ENCODE results near the gene ST8SIA6.
"Not testable (repeated sequence)": the region's sequence is repeated elsewhere in the genome, so short reads cannot be mapped to it uniquely, and the experiment has no call there.

Gene ST8SIA6

GRCh38 chr10:17335065-17335464 lies 119.3 kb downstream of the ST8SIA6 start:
- no peak overlapping the region for H3K4me3 ChIP-seq
- no peaks in the 10 kb centered on the region for H3K27me3 ChIP-seq
- no peak overlapping the region for H3K9ac ChIP-seq
- no peak for TF ChIP-seq Cebpa-rat (IDR thresholded peaks at IDR 0.05)
- no peaks in the 10 kb centered on the region for H3K4me1 ChIP-seq
- H4K20me1 ChIP-seq, result no peaks in the 10 kb centered on the region
- H3K27ac ChIP-seq, result no peak overlapping the region
- no peak overlapping the region for H3K4me2 ChIP-seq
- H3K9me3 ChIP-seq (replicated peaks in 1 of 11), result peaks cover 9 to 22% (median 15%) of the 10 kb centered on the region in 11 experiments; a peak in 21 of 22 replicates
- no peaks in the 10 kb centered on the region for H3K36me3 ChIP-seq

DNA sequence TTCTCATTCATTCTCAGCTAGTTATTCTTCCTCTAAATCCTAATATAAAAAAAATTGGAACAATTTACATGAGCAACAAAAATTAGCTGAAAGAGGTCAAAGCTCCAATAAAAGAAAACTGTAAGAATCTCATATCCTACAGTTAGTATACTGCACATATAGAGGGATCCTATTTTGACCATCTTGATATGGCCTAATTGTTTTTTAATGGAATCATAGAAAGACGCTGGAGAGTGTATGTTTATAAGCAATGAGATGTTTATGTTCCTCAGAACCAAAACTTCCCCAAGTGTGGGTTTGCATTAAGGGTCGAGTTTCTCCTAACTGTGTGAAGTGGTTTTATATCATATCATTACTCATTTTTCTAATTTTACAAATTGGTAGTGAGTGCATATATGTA lies 123.9 kb downstream of the ST8SIA6 start:
- H3K4me1 ChIP-seq, result no peaks in the 10 kb centered on the region
- TF ChIP-seq Cebpa-rat (IDR thresholded peaks at IDR 0.05), result no peak

GRCh38 chr10:17326377-17326776 lies 128.0 kb downstream of the ST8SIA6 start:
- H3K27ac ChIP-seq, result no peak overlapping the region
- no peaks in the 10 kb centered on the region for H4K20me1 ChIP-seq
- no peak overlapping the region for H3K9ac ChIP-seq

More for the DNA sequence above, 123.9 kb downstream of the ST8SIA6 start:
- Histone ChIP-seq H4K20me1 (no peaks in the 10 kb centered on the region), H3K9ac (no peak overlapping the region), H3K27ac (no peak overlapping the region), H3K36me3 (no peaks in the 10 kb centered on the region), H3K9me3 (replicated peaks in 1 of 11) (no peaks in the 10 kb centered on the region; a peak in 2 of 22 replicates), H3K4me3 (no peak overlapping the region), H3K27me3 (no peaks in the 10 kb centered on the region), H3K4me2 (no peak overlapping the region)

GRCh38 chr10:17321957-17322356 lies 132.4 kb downstream of the ST8SIA6 start:
- not testable (repeated sequence) for H4K20me1 ChIP-seq; H3K4me2 ChIP-seq; H3K36me3 ChIP-seq; H3K9ac ChIP-seq; H3K9me3 ChIP-seq (replicated peaks in 1 of 11); H3K4me1 ChIP-seq; H3K27ac ChIP-seq; H3K4me3 ChIP-seq; H3K27me3 ChIP-seq

More at GRCh38 chr10:17326377-17326776, 128.0 kb downstream of the ST8SIA6 start:
- H3K4me3 ChIP-seq, result no peak overlapping the region
- TF ChIP-seq Cebpa-rat (IDR thresholded peaks at IDR 0.05), result no peak
- H3K27me3 ChIP-seq, result no peaks in the 10 kb centered on the region
- H3K4me2 ChIP-seq, result no peak overlapping the region
- H3K9me3 ChIP-seq (replicated peaks in 1 of 11), result no peaks in the 10 kb centered on the region; a peak in 2 of 22 replicates
- no peaks in the 10 kb centered on the region for H3K4me1 ChIP-seq
- no peaks in the 10 kb centered on the region for H3K36me3 ChIP-seq

- Histone ChIP-seq H3K9ac (no peak overlapping the region), H4K20me1 (no peaks in the 10 kb centered on the region), H3K4me1 (no peaks in the 10 kb centered on the region), H3K9me3 (replicated peaks in 1 of 11) (no peaks in the 10 kb centered on the region), H3K4me3 (no peak overlapping the region), H3K36me3 (no peaks in the 10 kb centered on the region), H3K27ac (no peak overlapping the region), H3K4me2 (no peak overlapping the region), H3K27me3 (no peaks in the 10 kb centered on the region)
- TF ChIP-seq Cebpa-rat (IDR thresholded peaks at IDR 0.05), result no peak
Measured at GRCh38 chr10:17316488-17317170, 137.8 kb downstream of the ST8SIA6 start.

DNA sequence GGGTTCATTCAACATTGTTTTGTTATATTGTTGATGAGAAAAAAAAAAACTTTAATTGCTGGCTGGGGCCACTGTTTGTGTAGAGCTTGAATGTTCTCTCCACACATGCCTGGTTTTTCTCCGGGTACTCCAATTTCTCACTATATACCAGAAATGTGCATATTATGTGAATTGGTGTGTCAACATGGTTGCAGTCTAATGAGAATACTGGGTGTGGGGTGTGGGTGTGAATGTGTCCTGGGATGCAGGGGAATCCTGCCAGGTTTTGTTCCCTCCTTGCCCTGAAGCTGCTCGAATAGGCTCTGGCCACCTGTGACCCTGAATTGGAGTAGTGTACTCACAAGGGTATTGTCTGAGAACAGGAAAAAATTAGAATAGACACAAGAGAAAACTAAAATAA lies 145.0 kb downstream of the ST8SIA6 start:
- no peak for TF ChIP-seq Cebpa-rat (IDR thresholded peaks at IDR 0.05)
- H3K27ac ChIP-seq, result no peak overlapping the region

DNA sequence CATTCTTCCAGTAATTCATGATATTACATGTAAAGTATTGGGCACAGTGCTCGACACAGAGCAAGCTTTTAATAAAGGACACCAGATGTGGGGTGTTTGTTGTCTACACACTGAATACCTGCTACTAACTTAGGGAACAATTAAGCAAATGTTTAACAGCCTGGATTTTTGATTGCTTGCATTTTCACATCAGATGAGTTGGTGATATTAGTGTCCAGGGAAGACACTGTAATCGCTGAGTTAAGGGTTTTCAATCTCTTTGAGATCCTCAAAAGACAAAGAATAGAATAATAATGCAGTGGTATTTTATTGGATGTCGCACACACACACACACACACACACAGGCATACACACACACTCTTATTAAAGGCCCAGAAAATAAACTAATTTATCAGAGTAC lies 147.3 kb downstream of the ST8SIA6 start:
- Histone ChIP-seq H3K9ac (no peak overlapping the region), H3K9me3 (replicated peaks in 1 of 11) (peaks cover 0 to 9% (median 7%) of the 10 kb centered on the region in 11 experiments; a peak in 15 of 22 replicates), H3K27ac (no peak overlapping the region), H3K4me1 (no peaks in the 10 kb centered on the region), H3K27me3 (no peaks in the 10 kb centered on the region), H3K4me3 (no peak overlapping the region), H4K20me1 (no peaks in the 10 kb centered on the region), H3K36me3 (no peaks in the 10 kb centered on the region), H3K4me2 (no peak overlapping the region)
- TF ChIP-seq Cebpa-rat (IDR thresholded peaks at IDR 0.05), result no peak

More for the DNA sequence above, 145.0 kb downstream of the ST8SIA6 start:
- H3K4me3 ChIP-seq, result no peak overlapping the region
- no peak overlapping the region for H3K4me2 ChIP-seq
- no peaks in the 10 kb centered on the region for H3K36me3 ChIP-seq
- no peaks in the 10 kb centered on the region for H3K27me3 ChIP-seq
- H3K4me1 ChIP-seq, result no peaks in the 10 kb centered on the region
- no peaks in the 10 kb centered on the region for H4K20me1 ChIP-seq
- H3K9ac ChIP-seq, result no peak overlapping the region
- peaks cover 0 to 9% (median 7%) of the 10 kb centered on the region in 11 experiments; a peak in 15 of 22 replicates for H3K9me3 ChIP-seq (replicated peaks in 1 of 11)

GRCh38 chr10:17292375-17292774 lies 162.0 kb downstream of the ST8SIA6 start:
- no peaks in the 10 kb centered on the region for H3K27me3 ChIP-seq
- no peak overlapping the region for H3K4me2 ChIP-seq
- no peaks in the 10 kb centered on the region for H3K36me3 ChIP-seq
- TF ChIP-seq Cebpa-rat (IDR thresholded peaks at IDR 0.05), result no peak
- no peak overlapping the region for H3K27ac ChIP-seq
- H3K4me3 ChIP-seq, result no peak overlapping the region
- no peaks in the 10 kb centered on the region for H3K9me3 ChIP-seq (replicated peaks in 1 of 11)
- no peak overlapping the region for H3K9ac ChIP-seq
- no peaks in the 10 kb centered on the region for H3K4me1 ChIP-seq
- H4K20me1 ChIP-seq, result no peaks in the 10 kb centered on the region

- Histone ChIP-seq H3K9me3 (replicated peaks in 1 of 11) (peaks cover 3 to 9% (median 7%) of the 10 kb centered on the region in 11 experiments; a peak in 9 of 22 replicates), H3K27ac (no peak overlapping the region), H4K20me1 (no peaks in the 10 kb centered on the region), H3K4me3 (no peak overlapping the region), H3K4me1 (no peaks in the 10 kb centered on the region), H3K27me3 (no peaks in the 10 kb centered on the region), H3K9ac (no peak overlapping the region), H3K36me3 (no peaks in the 10 kb centered on the region), H3K4me2 (no peak overlapping the region)
- no peak for TF ChIP-seq Cebpa-rat (IDR thresholded peaks at IDR 0.05)
Measured at GRCh38 chr10:17290226-17290625, 164.2 kb downstream of the ST8SIA6 start.

DNA sequence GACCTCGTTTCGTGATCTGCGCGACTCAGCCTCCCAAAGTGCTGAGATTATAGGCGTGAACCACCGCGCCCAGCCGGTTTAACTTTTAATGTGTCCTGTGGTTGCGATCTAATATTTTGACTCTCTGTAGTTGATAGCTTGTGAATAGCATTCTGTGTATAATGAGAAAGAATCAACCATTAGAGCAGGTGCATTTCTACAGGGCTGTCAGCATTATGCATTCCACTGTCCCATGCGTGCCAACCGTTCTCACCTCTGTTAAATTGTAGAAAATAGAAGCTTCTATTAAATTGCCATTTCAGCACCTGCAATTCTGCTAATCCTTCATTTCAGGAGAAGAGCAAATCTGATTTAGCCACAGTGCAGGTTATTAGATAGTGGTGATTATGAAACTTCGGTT lies 164.6 kb downstream of the ST8SIA6 start:
- Histone ChIP-seq H3K4me3 (no peak overlapping the region), H4K20me1 (no peaks in the 10 kb centered on the region), H3K27ac (no peak overlapping the region), H3K9ac (no peak overlapping the region), H3K36me3 (no peaks in the 10 kb centered on the region), H3K9me3 (replicated peaks in 1 of 11) (peaks cover 7 to 13% (median 9%) of the 10 kb centered on the region in 11 experiments; a peak in 12 of 22 replicates), H3K27me3 (no peaks in the 10 kb centered on the region), H3K4me1 (no peaks in the 10 kb centered on the region), H3K4me2 (no peak overlapping the region)
- no peak for TF ChIP-seq Cebpa-rat (IDR thresholded peaks at IDR 0.05)

Data from BLaER1 treated with 17β-estradiol and CSF1 and Interleukin-3, amounts not matched to agents 10 nM and 100 nM (cell line).